Left lung (tissue), 10 donors: ENCODE data around the gene GPR137C. TPM values are rescaled to one million over a fixed set of nuclear protein-coding genes. Genes with fewer than 3 reads are reported as not detected.

Source experiments
- ATAC-seq: fragments of 200-7000 bp; cut with Tn5 transposase; one replicate; pipeline ENCODE4 v1.9.1; 2020; ENCODE audit warnings: moderate library complexity
- DNase-seq, 4 donors: peaks; one replicate each; pipeline ENCODE4 v3.0.0-alpha.2; 2013 to 2020
- H3K27ac ChIP-seq, 2 donors: fragments of 200-600 bp; sonication (generic) in 1 of 2; one replicate each; pipeline versions ENCODE4 v1.5.0 to v1.8.0; 2020 to 2021
- H3K27me3 ChIP-seq, 2 donors: fragments of 200-600 bp; sonication (generic) in 1 of 2; one replicate each; pipeline versions ENCODE4 v1.5.0 to v1.8.0; 2020 to 2021
- H3K36me3 ChIP-seq, 2 donors: fragments of 200-600 bp; sonication (generic) in 1 of 2; one replicate each; pipeline versions ENCODE4 v1.5.0 to v1.8.0; 2020 to 2021
- H3K4me1 ChIP-seq, 2 donors: fragments of 200-600 bp; one replicate each; pipeline ENCODE4 v1.8.0; 2021
- H3K4me3 ChIP-seq, 2 donors: fragments of 200-600 bp; sonication (generic) in 1 of 2; one replicate each; pipeline versions ENCODE4 v1.5.0 to v1.8.0; 2020 to 2021; ENCODE audit warnings: mild to moderate bottlenecking in 1 of 2
- H3K9me3 ChIP-seq, 2 donors: fragments of 200-600 bp; sonication (generic) in 1 of 2; one replicate each; pipeline versions ENCODE4 v1.5.0 to v1.8.0; 2020 to 2021
- intact Hi-C, 2 donors: fragments of 100-400 bp; cut with DNase I; formaldehyde crosslinking; loops; one replicate each; pipeline versions ENCODE4 v1.11.2 to v1.14.2; 2022
- polyA plus RNA-seq, 6 donors: library from polyadenylated mRNA; unstranded; fragments of 120-200 nt; gene quantifications; one replicate each; pipeline ENCODE4 v1.2.1, GENCODE V29; 2013; ENCODE audit not compliant: insufficient read length in 6 of 6
- total RNA-seq, 2 donors: library from RNA; stranded (reverse); fragmentation: NEBNext Ultra II Directional; extraction: Animal tissue kit (Norgen Biotek cat#: 25700); gene quantifications; one replicate each; pipeline ENCODE4 v1.2.1, GENCODE V29; 2021
- TF ChIP-seq, protein P1 (sequence below), 2 donors: fragments of 200-600 bp; sonication (generic) in 1 of 2; IDR thresholded peaks; one replicate each; pipeline versions ENCODE4 v1.5.0 to v1.8.0; 2021; ENCODE audit warnings: antibody characterized with exemption in 2 of 2
- donor health status: DM: no; HTN: yes; CAD: no.
- donor health status: DM: no; HTN: no; CAD: no.

GPR137C gene
- total and polyA plus RNA-seq, 8 donors: 1.8 to 7.6 (median 6.9) TPM

DNA sequence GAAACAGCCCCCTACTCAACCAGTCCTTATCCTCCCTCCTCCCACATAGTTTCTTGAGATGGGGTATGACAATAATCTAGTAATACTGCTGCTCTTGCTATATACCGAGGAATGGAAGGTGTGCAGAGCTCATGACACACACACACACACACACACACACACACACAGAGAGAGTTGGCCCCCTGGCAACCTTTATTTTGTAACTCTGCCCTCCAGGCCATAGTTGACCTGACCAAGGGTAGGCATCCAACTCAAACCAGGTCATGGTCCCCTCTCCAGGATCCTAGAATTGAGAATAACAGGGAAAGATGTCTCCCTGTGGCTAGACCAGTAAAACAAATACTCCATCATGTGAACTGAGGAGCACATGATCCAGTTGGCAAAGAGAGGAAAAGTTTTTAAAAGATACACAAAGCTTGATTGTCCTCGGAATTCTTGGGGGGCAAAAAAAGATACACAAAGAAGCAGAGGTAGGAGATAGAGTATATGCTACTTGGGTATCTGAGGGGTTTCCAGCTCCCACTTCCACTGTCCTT, 131.4 kb downstream of the GPR137C start:
- TF ChIP-seq, protein P1, sequence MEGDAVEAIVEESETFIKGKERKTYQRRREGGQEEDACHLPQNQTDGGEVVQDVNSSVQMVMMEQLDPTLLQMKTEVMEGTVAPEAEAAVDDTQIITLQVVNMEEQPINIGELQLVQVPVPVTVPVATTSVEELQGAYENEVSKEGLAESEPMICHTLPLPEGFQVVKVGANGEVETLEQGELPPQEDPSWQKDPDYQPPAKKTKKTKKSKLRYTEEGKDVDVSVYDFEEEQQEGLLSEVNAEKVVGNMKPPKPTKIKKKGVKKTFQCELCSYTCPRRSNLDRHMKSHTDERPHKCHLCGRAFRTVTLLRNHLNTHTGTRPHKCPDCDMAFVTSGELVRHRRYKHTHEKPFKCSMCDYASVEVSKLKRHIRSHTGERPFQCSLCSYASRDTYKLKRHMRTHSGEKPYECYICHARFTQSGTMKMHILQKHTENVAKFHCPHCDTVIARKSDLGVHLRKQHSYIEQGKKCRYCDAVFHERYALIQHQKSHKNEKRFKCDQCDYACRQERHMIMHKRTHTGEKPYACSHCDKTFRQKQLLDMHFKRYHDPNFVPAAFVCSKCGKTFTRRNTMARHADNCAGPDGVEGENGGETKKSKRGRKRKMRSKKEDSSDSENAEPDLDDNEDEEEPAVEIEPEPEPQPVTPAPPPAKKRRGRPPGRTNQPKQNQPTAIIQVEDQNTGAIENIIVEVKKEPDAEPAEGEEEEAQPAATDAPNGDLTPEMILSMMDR (IDR thresholded peaks at IDR 0.05): no peak
- intact Hi-C loops: no loop called here
- no peak overlapping the region for H3K4me3 ChIP-seq
- no peak for ATAC-seq
- H3K27me3 ChIP-seq: no peaks in the 10 kb centered on the region
- H3K9me3 ChIP-seq: no peaks in the 10 kb centered on the region
- peaks cover 0 to 19% of the 10 kb centered on the region in 2 donors for H3K36me3 ChIP-seq
- H3K4me1 ChIP-seq: peaks cover 0 to 14% of the 10 kb centered on the region in 2 donors
- no peak for DNase-seq
- H3K27ac ChIP-seq: no peak overlapping the region

DNA sequence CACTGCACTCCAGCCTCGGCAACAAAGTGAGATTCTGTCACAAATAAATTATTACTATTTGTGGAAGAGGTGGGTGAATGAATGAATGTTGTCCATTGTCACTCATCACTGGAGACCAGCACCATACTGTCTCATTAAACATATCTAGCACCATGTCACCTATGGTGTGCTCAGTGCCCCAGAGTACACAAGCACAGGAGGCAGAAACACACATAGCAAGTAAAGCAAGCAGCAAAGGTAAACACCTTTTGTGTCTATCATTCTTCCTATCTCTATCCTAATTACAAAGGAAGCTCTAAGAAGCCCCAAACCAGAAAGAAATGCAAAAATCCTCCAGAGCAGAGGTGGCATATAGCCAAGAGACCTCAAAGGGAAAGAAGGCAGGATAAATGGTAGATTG, 133.5 kb downstream of the GPR137C start:
- H3K27ac ChIP-seq: no peak overlapping the region
- no peaks in the 10 kb centered on the region for H3K27me3 ChIP-seq
- intact Hi-C loops: no loop called here
- ATAC-seq: no peak
- TF ChIP-seq, protein P1 (IDR thresholded peaks at IDR 0.05): no peak
- H3K9me3 ChIP-seq: no peaks in the 10 kb centered on the region
- H3K36me3 ChIP-seq: peaks cover 0 to 9% of the 10 kb centered on the region in 2 donors
- peaks cover 0 to 16% of the 10 kb centered on the region in 2 donors for H3K4me1 ChIP-seq
- no peak for DNase-seq
- no peak overlapping the region for H3K4me3 ChIP-seq

Other genes with a start within 250 kb of the GPR137C start
- gene PTGER2, start 238.5 kb upstream of the GPR137C start, total RNA-seq: 10 to 100 TPM in 1 of 2 donors, 1 to 10 TPM in 1; 8.9 to 19.2 TPM
- gene PTGER2, start 238.5 kb upstream of the GPR137C start, polyA plus RNA-seq: 1 to 10 TPM; 3.4 to 6.4 (median 5.1) TPM
- gene TXNDC16, start 331 bp upstream of the GPR137C start, total RNA-seq: 1 to 10 TPM; 6.2 TPM
- 10 to 100 TPM; 13.2 to 22.0 (median 17.9) TPM for gene TXNDC16, start 331 bp upstream of the GPR137C start, polyA plus RNA-seq
- gene ERO1A, start 142.7 kb downstream of the GPR137C start, total RNA-seq: 10 to 100 TPM; 59.6 to 70.6 TPM
- 10 to 100 TPM; 27.5 to 36.7 (median 30.0) TPM for gene ERO1A, start 142.7 kb downstream of the GPR137C start, polyA plus RNA-seq
- gene PSMC6, start 154.4 kb downstream of the GPR137C start, total RNA-seq: 10 to 100 TPM; 68.5 to 94.0 TPM
- gene PSMC6, start 154.4 kb downstream of the GPR137C start, polyA plus RNA-seq: 100 to 1,000 TPM; 149 to 188 (median 160) TPM
- 10 to 100 TPM in 1 of 2 donors, 1 to 10 TPM in 1; 9.9 to 12.7 TPM for gene STYX, start 177.3 kb downstream of the GPR137C start, total RNA-seq
- gene STYX, start 177.3 kb downstream of the GPR137C start, polyA plus RNA-seq: 10 to 100 TPM; 17.1 to 19.2 (median 18.0) TPM
- 10 to 100 TPM; 19.1 to 22.3 TPM for gene GNPNAT1, start 238.8 kb downstream of the GPR137C start, total RNA-seq
- gene GNPNAT1, start 238.8 kb downstream of the GPR137C start, polyA plus RNA-seq: 10 to 100 TPM; 19.8 to 27.9 (median 24.6) TPM